HEK293 (cell line): ENCODE measurements around the gene TAGLN2.

ENCODE experiments used
- CTCF ChIP-seq: fragments of 450-650 bp; formaldehyde crosslinking; IDR thresholded peaks from 2 replicates; pipeline ENCODE4 v1.5.1; 2016; ENCODE audit warnings: missing biosample characterization, missing genetic modification characterization
- GLI4 ChIP-seq: fragments of 450-650 bp; formaldehyde crosslinking; IDR thresholded peaks from 2 replicates; pipeline ENCODE4 v1.5.1; 2016; ENCODE audit warnings: missing biosample characterization, missing genetic modification characterization
- IKZF3 ChIP-seq: fragments of 450-650 bp; IDR thresholded peaks from 2 replicates; pipeline ENCODE4 v1.5.0; 2018; ENCODE audit warnings: missing biosample characterization, mild to moderate bottlenecking, missing genetic modification characterization, moderate library complexity
- KLF1 ChIP-seq: fragments of 450-650 bp; formaldehyde crosslinking; IDR thresholded peaks from 2 replicates; pipeline ENCODE4 v1.5.1; 2016; ENCODE audit warnings: missing biosample characterization, missing genetic modification characterization
- KLF16 ChIP-seq: fragments of 450-650 bp; formaldehyde crosslinking; IDR thresholded peaks from 2 replicates; pipeline ENCODE4 v1.5.1; 2017; ENCODE audit warnings: missing biosample characterization, missing genetic modification characterization
- KLF7 ChIP-seq: fragments of 450-650 bp; formaldehyde crosslinking; IDR thresholded peaks from 2 replicates; pipeline ENCODE4 v1.5.1; 2016; ENCODE audit warnings: missing biosample characterization, missing genetic modification characterization, borderline replicate concordance
- PRDM1 ChIP-seq: fragments of 450-650 bp; formaldehyde crosslinking; IDR thresholded peaks from 2 replicates; pipeline ENCODE4; 2016; ENCODE audit warnings: missing biosample characterization, missing genetic modification characterization
- PRDM4 ChIP-seq: fragments of 450-650 bp; formaldehyde crosslinking; IDR thresholded peaks from 2 replicates; pipeline ENCODE4 v1.5.1; 2017; ENCODE audit warnings: missing biosample characterization, missing genetic modification characterization
- SP2 ChIP-seq: fragments of 450-650 bp; formaldehyde crosslinking; IDR thresholded peaks from 2 replicates; pipeline ENCODE4 v1.5.1; 2016; ENCODE audit warnings: missing biosample characterization, missing genetic modification characterization
- SP3 ChIP-seq: fragments of 450-650 bp; formaldehyde crosslinking; IDR thresholded peaks from 2 replicates; pipeline ENCODE4 v1.5.1; 2016; ENCODE audit warnings: missing biosample characterization, missing genetic modification characterization
- ZBTB10 ChIP-seq: fragments of 450-650 bp; formaldehyde crosslinking; IDR thresholded peaks from 2 replicates; pipeline ENCODE4 v1.5.1; 2016; ENCODE audit warnings: missing biosample characterization, missing genetic modification characterization
- ZBTB20 ChIP-seq: fragments of 450-650 bp; formaldehyde crosslinking; IDR thresholded peaks from 2 replicates; pipeline ENCODE4 v1.5.1; 2016; ENCODE audit warnings: missing biosample characterization, missing genetic modification characterization
- ZBTB21 ChIP-seq: fragments of 450-650 bp; formaldehyde crosslinking; IDR thresholded peaks from 2 replicates; pipeline ENCODE4 v1.5.1; 2017; ENCODE audit warnings: missing biosample characterization, missing genetic modification characterization
- ZEB2 ChIP-seq: fragments of 450-650 bp; formaldehyde crosslinking; IDR thresholded peaks from 2 replicates; pipeline ENCODE4 v1.5.1; 2016; ENCODE audit warnings: missing biosample characterization, missing genetic modification characterization
- ZFP37 ChIP-seq: fragments of 450-650 bp; formaldehyde crosslinking; IDR thresholded peaks from 2 replicates; pipeline ENCODE4 v1.5.1; 2016; ENCODE audit warnings: missing biosample characterization, missing genetic modification characterization
- ZNF214 ChIP-seq: fragments of 450-650 bp; formaldehyde crosslinking; IDR thresholded peaks from 2 replicates; pipeline ENCODE4 v1.5.1; 2017; ENCODE audit warnings: missing biosample characterization, mild to moderate bottlenecking, missing genetic modification characterization, borderline replicate concordance
- ZNF221 ChIP-seq: fragments of 450-650 bp; formaldehyde crosslinking; IDR thresholded peaks from 2 replicates; pipeline ENCODE4 v1.5.1; 2017; ENCODE audit warnings: missing biosample characterization, missing genetic modification characterization, borderline replicate concordance
- ZNF23 ChIP-seq: fragments of 450-650 bp; formaldehyde crosslinking; IDR thresholded peaks from 2 replicates; pipeline ENCODE4 v1.5.1; 2016; ENCODE audit warnings: missing biosample characterization, missing genetic modification characterization, borderline replicate concordance
- ZNF239 ChIP-seq: fragments of 450-650 bp; formaldehyde crosslinking; IDR thresholded peaks from 2 replicates; pipeline ENCODE4 v1.5.1; 2016; ENCODE audit warnings: missing biosample characterization, missing genetic modification characterization
- ZNF449 ChIP-seq: fragments of 450-650 bp; formaldehyde crosslinking; IDR thresholded peaks from 2 replicates; pipeline ENCODE4 v1.5.1; 2017; ENCODE audit warnings: missing biosample characterization, mild to moderate bottlenecking, missing genetic modification characterization, moderate library complexity
- ZNF645 ChIP-seq: fragments of 450-650 bp; formaldehyde crosslinking; IDR thresholded peaks from 2 replicates; pipeline ENCODE4; 2016; ENCODE audit warnings: missing biosample characterization, missing genetic modification characterization
- ZNF701 ChIP-seq: fragments of 450-650 bp; formaldehyde crosslinking; IDR thresholded peaks from 2 replicates; pipeline ENCODE4 v1.5.1; 2016; ENCODE audit warnings: missing biosample characterization, missing genetic modification characterization
- ZNF707 ChIP-seq: fragments of 450-650 bp; formaldehyde crosslinking; IDR thresholded peaks from 2 replicates; pipeline ENCODE4 v1.5.1; 2016; ENCODE audit warnings: missing biosample characterization, missing genetic modification characterization
- ZNF776 ChIP-seq: fragments of 450-650 bp; formaldehyde crosslinking; IDR thresholded peaks from 2 replicates; pipeline ENCODE4 v1.5.0; 2017; ENCODE audit warnings: missing biosample characterization, missing genetic modification characterization, borderline replicate concordance
- ZSCAN23 ChIP-seq: fragments of 450-650 bp; formaldehyde crosslinking; IDR thresholded peaks from 2 replicates; pipeline ENCODE4 v1.5.1; 2016; ENCODE audit warnings: missing biosample characterization, missing genetic modification characterization
- ZSCAN4 ChIP-seq: fragments of 450-650 bp; formaldehyde crosslinking; IDR thresholded peaks from 2 replicates; pipeline ENCODE4 v1.5.1; 2017; ENCODE audit warnings: missing biosample characterization, missing genetic modification characterization
- ZSCAN5A ChIP-seq: fragments of 450-650 bp; formaldehyde crosslinking; IDR thresholded peaks from 2 replicates; pipeline ENCODE4 v1.5.1; 2016; ENCODE audit warnings: missing biosample characterization, missing genetic modification characterization

Gene TAGLN2

GRCh38 chr1:159916242-159917051 is 8.9 kb downstream of the TAGLN2 start (continued):
- peak; percentile 52; the same call in 1 of the 2 replicates for TF ChIP-seq ZSCAN5A (tag by site-specific recombination)
- peak; percentile 73; the same call in 1 of the 2 replicates for TF ChIP-seq ZFP37
- TF ChIP-seq PRDM4 (tag by site-specific recombination) = peak; percentile 92
- 0 out of 2 replicates have a peak, but pooled peaks have one; percentile 41 for TF ChIP-seq GLI4 (tag by site-specific recombination)
- TF ChIP-seq ZBTB21 (tag by site-specific recombination) = peak; percentile 93
- TF ChIP-seq ZNF214 (tag by site-specific recombination) = no peak
- TF ChIP-seq SP3 (tag by site-specific recombination) = 0 out of 2 replicates have a peak, but pooled peaks have one; percentile 13
- TF ChIP-seq IKZF3 = peak; percentile 99
- TF ChIP-seq ZBTB20 = peak; percentile 74
- TF ChIP-seq PRDM1 (tag by site-specific recombination) = peak; percentile 71
- no peak for TF ChIP-seq ZNF701 (tag by site-specific recombination)
- peak; percentile 93 for TF ChIP-seq KLF7 (tag by site-specific recombination)
- TF ChIP-seq ZEB2 (tag by site-specific recombination) = peak; percentile 99
- peak; percentile 79; the same call in 1 of the 2 replicates for TF ChIP-seq ZNF449
- TF ChIP-seq ZSCAN23 (tag by site-specific recombination) = peak; percentile 90
- peak; percentile 80 for TF ChIP-seq KLF1 (tag by site-specific recombination)
- no peak for TF ChIP-seq ZNF221 (tag by site-specific recombination)
- TF ChIP-seq ZSCAN4 (tag by site-specific recombination) = peak; percentile 71
- no peak for TF ChIP-seq ZNF645 (tag by site-specific recombination)
- TF ChIP-seq ZBTB10 (tag by site-specific recombination) = 0 out of 2 replicates have a peak, but pooled peaks have one; percentile 9
- 0 out of 2 replicates have a peak, but pooled peaks have one; percentile 49 for TF ChIP-seq ZNF239 (tag by site-specific recombination)
- no peak for TF ChIP-seq ZNF23
- TF ChIP-seq SP2 = peak; percentile 35
- TF ChIP-seq CTCF (tag by site-specific recombination) = peak; percentile 35; the same call in 1 of the 2 replicates
- TF ChIP-seq ZNF776 = no peak
- TF ChIP-seq KLF16 (tag by site-specific recombination) = peak; percentile 82
- TF ChIP-seq ZNF707 (tag by site-specific recombination) = no peak
